Right lobe of liver (tissue), 4 donors: ENCODE data around the gene PCLAF.

Experiments
- POLR2A ChIP-seq: fragments of 450-650 bp; IDR thresholded peaks from one replicate; pipeline ENCODE4 v1.6.1; 2017; ENCODE audit warnings: antibody characterized with exemption, mild to moderate bottlenecking
- TF ChIP-seq, protein P1 (sequence below), 4 donors: fragments of 200-600 bp in 3 of 4; fragments of 450-650 bp in 1 of 4; IDR thresholded peaks; one replicate each; pipeline versions ENCODE4 v1.5.1 to v1.8.0; 2016 to 2022; ENCODE audit warnings: antibody characterized with exemption in 4 of 4, mild to moderate bottlenecking in 2 of 4
- donor health status: DM: no; HTN: no; CAD: no.
- donor health status: DM: no; HTN: no; CAD: no.
- donor health status: DM: no; HTN: yes; CAD: no.

DNA sequence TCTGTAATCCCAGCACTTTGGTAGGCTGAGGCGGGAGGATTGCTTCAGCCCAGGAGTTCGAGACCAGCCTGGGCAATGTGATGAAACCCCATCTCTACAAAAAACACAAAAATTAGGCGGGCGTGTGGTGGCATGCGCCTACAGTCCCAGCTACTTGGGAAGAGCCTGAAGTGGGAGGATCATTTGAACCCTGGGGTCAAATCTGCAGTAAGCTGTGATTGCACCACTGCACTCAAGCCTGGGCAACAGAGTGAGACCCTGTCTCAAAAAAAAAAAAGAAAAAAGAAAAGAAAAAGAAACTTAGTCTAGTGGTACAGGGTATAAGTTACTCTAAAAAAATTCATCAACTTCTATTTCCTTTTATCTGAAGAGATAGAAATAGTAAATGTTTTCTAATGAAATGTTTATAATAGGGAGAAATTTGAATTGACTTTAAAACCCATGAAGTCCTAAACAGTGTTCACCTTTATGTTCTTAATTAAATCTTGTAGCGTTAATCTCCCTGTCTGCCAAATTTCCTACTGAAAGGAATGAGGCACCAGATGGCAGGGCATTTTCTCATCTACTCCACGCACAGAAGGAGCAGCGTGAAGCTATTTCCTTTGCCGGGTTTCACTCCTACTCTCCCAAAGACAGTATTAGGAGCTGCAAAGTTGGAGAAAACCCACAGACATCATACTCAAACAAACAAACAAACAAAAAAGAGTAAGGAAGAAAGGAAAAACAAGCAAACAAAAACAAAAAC is 1.9 kb downstream of the PCLAF start:
- no peak for TF ChIP-seq POLR2A
- TF ChIP-seq, protein P1, sequence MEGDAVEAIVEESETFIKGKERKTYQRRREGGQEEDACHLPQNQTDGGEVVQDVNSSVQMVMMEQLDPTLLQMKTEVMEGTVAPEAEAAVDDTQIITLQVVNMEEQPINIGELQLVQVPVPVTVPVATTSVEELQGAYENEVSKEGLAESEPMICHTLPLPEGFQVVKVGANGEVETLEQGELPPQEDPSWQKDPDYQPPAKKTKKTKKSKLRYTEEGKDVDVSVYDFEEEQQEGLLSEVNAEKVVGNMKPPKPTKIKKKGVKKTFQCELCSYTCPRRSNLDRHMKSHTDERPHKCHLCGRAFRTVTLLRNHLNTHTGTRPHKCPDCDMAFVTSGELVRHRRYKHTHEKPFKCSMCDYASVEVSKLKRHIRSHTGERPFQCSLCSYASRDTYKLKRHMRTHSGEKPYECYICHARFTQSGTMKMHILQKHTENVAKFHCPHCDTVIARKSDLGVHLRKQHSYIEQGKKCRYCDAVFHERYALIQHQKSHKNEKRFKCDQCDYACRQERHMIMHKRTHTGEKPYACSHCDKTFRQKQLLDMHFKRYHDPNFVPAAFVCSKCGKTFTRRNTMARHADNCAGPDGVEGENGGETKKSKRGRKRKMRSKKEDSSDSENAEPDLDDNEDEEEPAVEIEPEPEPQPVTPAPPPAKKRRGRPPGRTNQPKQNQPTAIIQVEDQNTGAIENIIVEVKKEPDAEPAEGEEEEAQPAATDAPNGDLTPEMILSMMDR (IDR thresholded peaks at IDR 0.05): no peak
